ENCODE results near the gene CDH16. TPM values are rescaled to one million over a fixed set of nuclear protein-coding genes. Genes with fewer than 3 reads are reported as not detected.

CDH16 gene
- total and polyA plus RNA-seq, 2 of the 13 experiments (the other 11 are each of a cell fraction or from before 2014, with no cell fraction given), result 2.7 to 3.9 TPM

- no peaks in the 10 kb centered on the region for H3K36me3 ChIP-seq (replicated peaks in 1 of 2; ENCODE audit: control insufficient read depth in 1 of 2, insufficient read depth in 2 of 2, low read length in 2 of 2)
- H3K4me1 ChIP-seq (ENCODE audit: insufficient read depth, low read length), result peaks cover 54% of the 10 kb centered on the region
- CTCF ChIA-PET (ENCODE audit: low intra/inter-chr PET ratio, low total read pairs), result interaction anchor here (1.0 to 1.5 kb wide), 3 partner anchors 16 to 143 kb away, joined by 3 to 6 read pairs (median 3); no protein-coding TSS in a partner anchor
- ATAC-seq (peak; percentile 99), DNase-seq (ENCODE audit: low spot score) (peak; percentile 85), FAIRE-seq (peak; percentile 98)
- H3K4me3 ChIP-seq (replicated peaks in 1 of 3; ENCODE audit: insufficient read depth in 1 of 3, low read depth in 2 of 3, low read length in 3 of 3), result peak within 1 kb of the TSS; percentile 54 to 77 (median 74)
- no peaks in the 10 kb centered on the region for H3K79me2 ChIP-seq (ENCODE audit: insufficient read depth, low read length)
- BruUV-seq (replicated peaks), result TSS peak; percentile 50
- peak within 1 kb of the TSS; percentile 33 for H2AFZ ChIP-seq (ENCODE audit: low read length)
- H3K9ac ChIP-seq (ENCODE audit: insufficient read depth, low read depth, low read length), result peak within 1 kb of the TSS; percentile 44
- H3K27ac ChIP-seq (ENCODE audit: extremely low read length, insufficient read depth, low read length), result no peak within 1 kb of the TSS
- in situ Hi-C loops (cut with HindIII; ENCODE audit: extremely low pct_ligation_motif_present, low pct_unique_long_range_greater_than_20kb), result no loop called here
- no peaks in the 10 kb centered on the region for H4K20me1 ChIP-seq (ENCODE audit: insufficient read depth, low read length)
- H3K27me3 ChIP-seq (ENCODE audit: control insufficient read depth in 1 of 2, insufficient read depth in 2 of 2, low read length in 2 of 2), result 0 out of 5 replicates have a peak, but pooled peaks cover 0 to 3% of the 10 kb centered on the region in 2 experiments
- intact Hi-C loops (cut with micrococcal nuclease; ENCODE audit: unreplicated experiment), result no loop called here
- POLR2A ChIA-PET, result interaction anchor here (0.5 to 1.4 kb wide), 7 partner anchors 15 to 223 kb away, joined by 3 to 5 read pairs (median 3); partner anchors contain the start of genes CDH16 and CES4A
- H3K9me3 ChIP-seq (ENCODE audit: low read length), result no peaks in the 10 kb centered on the region
- H3K4me2 ChIP-seq (ENCODE audit: low read depth, low read length), result peak within 1 kb of the TSS; percentile 83
- WGBS (ENCODE audit: low lambda C conversion rate), result 27% methylated on average over 16 of the region's 16 CpGs
- TF ChIP-seq, protein P1, sequence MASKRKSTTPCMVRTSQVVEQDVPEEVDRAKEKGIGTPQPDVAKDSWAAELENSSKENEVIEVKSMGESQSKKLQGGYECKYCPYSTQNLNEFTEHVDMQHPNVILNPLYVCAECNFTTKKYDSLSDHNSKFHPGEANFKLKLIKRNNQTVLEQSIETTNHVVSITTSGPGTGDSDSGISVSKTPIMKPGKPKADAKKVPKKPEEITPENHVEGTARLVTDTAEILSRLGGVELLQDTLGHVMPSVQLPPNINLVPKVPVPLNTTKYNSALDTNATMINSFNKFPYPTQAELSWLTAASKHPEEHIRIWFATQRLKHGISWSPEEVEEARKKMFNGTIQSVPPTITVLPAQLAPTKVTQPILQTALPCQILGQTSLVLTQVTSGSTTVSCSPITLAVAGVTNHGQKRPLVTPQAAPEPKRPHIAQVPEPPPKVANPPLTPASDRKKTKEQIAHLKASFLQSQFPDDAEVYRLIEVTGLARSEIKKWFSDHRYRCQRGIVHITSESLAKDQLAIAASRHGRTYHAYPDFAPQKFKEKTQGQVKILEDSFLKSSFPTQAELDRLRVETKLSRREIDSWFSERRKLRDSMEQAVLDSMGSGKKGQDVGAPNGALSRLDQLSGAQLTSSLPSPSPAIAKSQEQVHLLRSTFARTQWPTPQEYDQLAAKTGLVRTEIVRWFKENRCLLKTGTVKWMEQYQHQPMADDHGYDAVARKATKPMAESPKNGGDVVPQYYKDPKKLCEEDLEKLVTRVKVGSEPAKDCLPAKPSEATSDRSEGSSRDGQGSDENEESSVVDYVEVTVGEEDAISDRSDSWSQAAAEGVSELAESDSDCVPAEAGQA (IDR thresholded peaks at IDR 0.05; ENCODE audit: low read depth), result no peak
- TF ChIP-seq, protein P1 (CRISPR knock-in tag; IDR thresholded peaks at IDR 0.05; ENCODE audit: borderline replicate concordance), result no peak
- TF ChIP-seq AKAP8 (CRISPR knock-in tag; IDR thresholded peaks at IDR 0.05) (no peak; the same call in 1 of the 2 replicates), CCDC6 (CRISPR knock-in tag; IDR thresholded peaks at IDR 0.05) (peak; percentile 48; the same call in 1 of the 2 replicates), TAF15 (IDR thresholded peaks at IDR 0.05; ENCODE audit: low read depth, low read length, poor library complexity, severe bottlenecking) (no peak), TRIM24 (CRISPR knock-in tag; IDR thresholded peaks at IDR 0.05) (no peak), ZFP41 (CRISPR knock-in tag; IDR thresholded peaks at IDR 0.05; ENCODE audit: borderline replicate concordance) (no peak), GATAD1 (CRISPR knock-in tag; IDR thresholded peaks at IDR 0.05) (peak; percentile 79), EHMT2 (IDR thresholded peaks at IDR 0.05; ENCODE audit: borderline replicate concordance, low read depth, low read length) (no peak)
- TF ChIP-seq, protein P2, sequence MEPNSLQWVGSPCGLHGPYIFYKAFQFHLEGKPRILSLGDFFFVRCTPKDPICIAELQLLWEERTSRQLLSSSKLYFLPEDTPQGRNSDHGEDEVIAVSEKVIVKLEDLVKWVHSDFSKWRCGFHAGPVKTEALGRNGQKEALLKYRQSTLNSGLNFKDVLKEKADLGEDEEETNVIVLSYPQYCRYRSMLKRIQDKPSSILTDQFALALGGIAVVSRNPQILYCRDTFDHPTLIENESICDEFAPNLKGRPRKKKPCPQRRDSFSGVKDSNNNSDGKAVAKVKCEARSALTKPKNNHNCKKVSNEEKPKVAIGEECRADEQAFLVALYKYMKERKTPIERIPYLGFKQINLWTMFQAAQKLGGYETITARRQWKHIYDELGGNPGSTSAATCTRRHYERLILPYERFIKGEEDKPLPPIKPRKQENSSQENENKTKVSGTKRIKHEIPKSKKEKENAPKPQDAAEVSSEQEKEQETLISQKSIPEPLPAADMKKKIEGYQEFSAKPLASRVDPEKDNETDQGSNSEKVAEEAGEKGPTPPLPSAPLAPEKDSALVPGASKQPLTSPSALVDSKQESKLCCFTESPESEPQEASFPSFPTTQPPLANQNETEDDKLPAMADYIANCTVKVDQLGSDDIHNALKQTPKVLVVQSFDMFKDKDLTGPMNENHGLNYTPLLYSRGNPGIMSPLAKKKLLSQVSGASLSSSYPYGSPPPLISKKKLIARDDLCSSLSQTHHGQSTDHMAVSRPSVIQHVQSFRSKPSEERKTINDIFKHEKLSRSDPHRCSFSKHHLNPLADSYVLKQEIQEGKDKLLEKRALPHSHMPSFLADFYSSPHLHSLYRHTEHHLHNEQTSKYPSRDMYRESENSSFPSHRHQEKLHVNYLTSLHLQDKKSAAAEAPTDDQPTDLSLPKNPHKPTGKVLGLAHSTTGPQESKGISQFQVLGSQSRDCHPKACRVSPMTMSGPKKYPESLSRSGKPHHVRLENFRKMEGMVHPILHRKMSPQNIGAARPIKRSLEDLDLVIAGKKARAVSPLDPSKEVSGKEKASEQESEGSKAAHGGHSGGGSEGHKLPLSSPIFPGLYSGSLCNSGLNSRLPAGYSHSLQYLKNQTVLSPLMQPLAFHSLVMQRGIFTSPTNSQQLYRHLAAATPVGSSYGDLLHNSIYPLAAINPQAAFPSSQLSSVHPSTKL (CRISPR knock-in tag; IDR thresholded peaks at IDR 0.05), result peak; percentile 42
- TF ChIP-seq, protein P3, sequence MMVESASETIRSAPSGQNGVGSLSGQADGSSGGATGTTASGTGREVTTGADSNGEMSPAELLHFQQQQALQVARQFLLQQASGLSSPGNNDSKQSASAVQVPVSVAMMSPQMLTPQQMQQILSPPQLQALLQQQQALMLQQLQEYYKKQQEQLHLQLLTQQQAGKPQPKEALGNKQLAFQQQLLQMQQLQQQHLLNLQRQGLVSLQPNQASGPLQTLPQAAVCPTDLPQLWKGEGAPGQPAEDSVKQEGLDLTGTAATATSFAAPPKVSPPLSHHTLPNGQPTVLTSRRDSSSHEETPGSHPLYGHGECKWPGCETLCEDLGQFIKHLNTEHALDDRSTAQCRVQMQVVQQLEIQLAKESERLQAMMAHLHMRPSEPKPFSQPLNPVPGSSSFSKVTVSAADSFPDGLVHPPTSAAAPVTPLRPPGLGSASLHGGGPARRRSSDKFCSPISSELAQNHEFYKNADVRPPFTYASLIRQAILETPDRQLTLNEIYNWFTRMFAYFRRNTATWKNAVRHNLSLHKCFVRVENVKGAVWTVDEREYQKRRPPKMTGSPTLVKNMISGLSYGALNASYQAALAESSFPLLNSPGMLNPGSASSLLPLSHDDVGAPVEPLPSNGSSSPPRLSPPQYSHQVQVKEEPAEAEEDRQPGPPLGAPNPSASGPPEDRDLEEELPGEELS (CRISPR knock-in tag; IDR thresholded peaks at IDR 0.05), result no peak
Observed at GRCh38 chr16:66961065-66961744, 42.5 kb upstream of the CDH16 start, which contains the start of gene CES3. Gene CES3 (plus strand): TSS chr16:66961266. CDS start chr16:66961308, 42 bp downstream.

All from HepG2 (cell line).